A549 (cell line): ENCODE measurements around the gene LHB. TPM values are rescaled to one million over a fixed set of nuclear protein-coding genes. Genes with fewer than 3 reads are reported as not detected.

Experiments used
- ATOH8 ChIP-seq: fragments of 250-450 bp; sonication (Bioruptor Pico); IDR thresholded peaks from 2 replicates; pipeline ENCODE4 v1.5.0; 2020; ENCODE audit warnings: low read depth, mild to moderate bottlenecking, moderate library complexity
- BHLHE40 ChIP-seq: IDR thresholded peaks from 2 replicates; pipeline ENCODE4 v1.6.1; 2012; ENCODE audit warnings: low read depth, low read length, inconsistent platforms
- CBX2 ChIP-seq: fragments of 200-600 bp; sonication (generic); IDR thresholded peaks from 2 replicates; pipeline ENCODE4 v1.6.1; 2016; ENCODE audit warnings: low read depth, mild to moderate bottlenecking, borderline replicate concordance
- CEBPB ChIP-seq, 2 experiments: fragments of >200 bp in 1 of 2; sonication (Bioruptor Twin) in 1 of 2; formaldehyde crosslinking in 1 of 2; IDR thresholded peaks; 2 replicates each; pipeline ENCODE4 v1.6.1; 2012 to 2016
- CHD2 ChIP-seq: fragments of 150-350 bp; IDR thresholded peaks from 2 replicates; pipeline ENCODE4 v1.6.1; 2014; ENCODE audit warnings: low read length; ENCODE audit not compliant: partially characterized antibody
- CHD4 ChIP-seq: fragments of 200-600 bp; sonication (generic); IDR thresholded peaks from 2 replicates; pipeline ENCODE4 v1.6.1; 2016; ENCODE audit warnings: antibody characterized with exemption, mild to moderate bottlenecking, borderline replicate concordance
- CTCF ChIP-seq: fragments of >200 bp; sonication (Bioruptor Twin); formaldehyde crosslinking; IDR thresholded peaks from 3 replicates; pipeline ENCODE4 v1.5.1; 2016
- E2F6 ChIP-seq: IDR thresholded peaks from 2 replicates; pipeline ENCODE4 v1.6.1; 2012; ENCODE audit warnings: low read depth, borderline replicate concordance
- EHF ChIP-seq: fragments of 250-450 bp; sonication (Bioruptor Pico); IDR thresholded peaks from 2 replicates; pipeline ENCODE4 v1.5.0; 2020; ENCODE audit warnings: mild to moderate bottlenecking
- EHMT2 ChIP-seq: fragments of 200-600 bp; sonication (generic); IDR thresholded peaks from 2 replicates; pipeline ENCODE4 v1.6.1; 2016; ENCODE audit warnings: antibody characterized with exemption, low read depth, mild to moderate bottlenecking, moderate library complexity
- ESRRA ChIP-seq: fragments of 150-350 bp; IDR thresholded peaks from 2 replicates; pipeline ENCODE4 v1.6.1; 2014; ENCODE audit warnings: mild to moderate bottlenecking, low read length, borderline replicate concordance
- GATA3 ChIP-seq: IDR thresholded peaks from 2 replicates; pipeline ENCODE4 v1.6.1; 2012; ENCODE audit warnings: borderline replicate concordance
- HES2 ChIP-seq: fragments of >200 bp; sonication (Bioruptor Twin); formaldehyde crosslinking; IDR thresholded peaks from 2 replicates; pipeline ENCODE4 v1.6.1; 2016
- HEYL ChIP-seq: fragments of 250-450 bp; sonication (Bioruptor Pico); IDR thresholded peaks from 2 replicates; pipeline ENCODE4 v1.8.0; 2021; ENCODE audit warnings: mild to moderate bottlenecking, moderate library complexity
- HOXB13 ChIP-seq: fragments of 250-450 bp; sonication (Bioruptor Pico); IDR thresholded peaks from 2 replicates; pipeline ENCODE4 v1.5.0; 2020; ENCODE audit warnings: low read depth, mild to moderate bottlenecking, moderate library complexity
- HOXB5 ChIP-seq: fragments of 250-450 bp; sonication (Bioruptor Pico); IDR thresholded peaks from 2 replicates; pipeline ENCODE4 v1.5.0; 2020; ENCODE audit warnings: mild to moderate bottlenecking, moderate library complexity
- JUNB ChIP-seq: fragments of >200 bp; sonication (Bioruptor Twin); formaldehyde crosslinking; IDR thresholded peaks from 2 replicates; pipeline ENCODE4 v1.6.1; 2016
- KDM5A ChIP-seq: fragments of 200-600 bp; sonication (generic); IDR thresholded peaks from 2 replicates; pipeline ENCODE4 v1.6.1; 2016; ENCODE audit warnings: antibody characterized with exemption, mild to moderate bottlenecking
- MAFK ChIP-seq: fragments of 450-650 bp; IDR thresholded peaks from 2 replicates; pipeline ENCODE4 v1.6.1; 2014; ENCODE audit not compliant: partially characterized antibody
- MAX ChIP-seq: IDR thresholded peaks from 2 replicates; pipeline ENCODE4 v1.6.1; 2012
- MYC ChIP-seq: IDR thresholded peaks from 2 replicates; pipeline ENCODE4 v1.6.1; 2012; ENCODE audit warnings: mild to moderate bottlenecking, inconsistent platforms, low read length, improper control_type of control experiment, borderline replicate concordance
- NFE2L2 ChIP-seq: fragments of 150-350 bp; conservative IDR thresholded peaks from 2 replicates; pipeline ENCODE4 v1.6.1; 2014; ENCODE audit warnings: low read length
- NPAS2 ChIP-seq: fragments of 250-450 bp; sonication (Bioruptor Pico); IDR thresholded peaks from 2 replicates; pipeline ENCODE4 v1.8.0; 2022; ENCODE audit warnings: mild to moderate bottlenecking, moderate library complexity, borderline replicate concordance
- PHF8 ChIP-seq: fragments of 200-600 bp; sonication (generic); IDR thresholded peaks from 2 replicates; pipeline ENCODE4 v1.6.1; 2016; ENCODE audit warnings: low read depth, mild to moderate bottlenecking, antibody characterized with exemption, moderate library complexity, borderline replicate concordance
- RAD21 ChIP-seq, 2 experiments: fragments of >200 bp in 1 of 2; sonication (Bioruptor Twin) in 1 of 2; formaldehyde crosslinking in 1 of 2; IDR thresholded peaks in 1 of 2; conservative IDR thresholded peaks in 1 of 2; 2 replicates in 1 of 2; 3 replicates in 1 of 2; pipeline ENCODE4 v1.6.1; 2012 to 2018; ENCODE audit warnings: inconsistent platforms in 1 of 2
- RARB ChIP-seq: fragments of 250-450 bp; sonication (Bioruptor Pico); IDR thresholded peaks from 2 replicates; pipeline ENCODE4 v1.8.0; 2021; ENCODE audit warnings: mild to moderate bottlenecking, moderate library complexity
- RCOR1 ChIP-seq: fragments of 150-350 bp; IDR thresholded peaks from 2 replicates; pipeline ENCODE4 v1.6.1; 2014; ENCODE audit warnings: antibody characterized with exemption, low read length, low read depth
- REST ChIP-seq: fragments of 200-600 bp; sonication (generic); IDR thresholded peaks from 2 replicates; pipeline ENCODE4 v1.6.1; 2016; ENCODE audit warnings: antibody characterized with exemption, mild to moderate bottlenecking, moderate library complexity
- RFX5 ChIP-seq: fragments of 450-650 bp; IDR thresholded peaks from 2 replicates; pipeline ENCODE4 v1.7.1; 2014; ENCODE audit warnings: antibody characterized with exemption, mild to moderate bottlenecking, moderate library complexity
- SMC3 ChIP-seq: fragments of >200 bp; sonication (Bioruptor Twin); formaldehyde crosslinking; IDR thresholded peaks from 3 replicates; pipeline ENCODE4 v1.6.1; 2018; ENCODE audit warnings: inconsistent platforms
- TP53 ChIP-seq: fragments of 250-450 bp; sonication (Bioruptor Pico); IDR thresholded peaks from 2 replicates; pipeline ENCODE4 v1.5.0; 2021; ENCODE audit warnings: mild to moderate bottlenecking, moderate library complexity
- USF2 ChIP-seq: fragments of 450-650 bp; IDR thresholded peaks from 2 replicates; pipeline ENCODE4 v1.6.1; 2014; ENCODE audit warnings: antibody characterized with exemption
- ZC3H11A ChIP-seq: fragments of 450-650 bp; IDR thresholded peaks from 2 replicates; pipeline ENCODE4 v1.6.1; 2014; ENCODE audit warnings: antibody characterized with exemption, mild to moderate bottlenecking
- ZFP36 ChIP-seq: fragments of 450-650 bp; IDR thresholded peaks from 2 replicates; pipeline ENCODE4 v1.6.1; 2014; ENCODE audit warnings: borderline replicate concordance; ENCODE audit not compliant: partially characterized antibody
- polyA plus RNA-seq, 4 experiments: library from polyadenylated mRNA; depleted of rRNA in 3 of 4; stranded (reverse); fragments of >200 nt; fragmentation: RNase III in 1 of 4; extraction: RNeasy Plus Mini Kit Qiagen cat#74134 plus additional on column Dnase treatment in 1 of 4; gene quantifications; 2 replicates in 3 of 4; 3 replicates in 1 of 4; pipeline ENCODE4 v1.2.3, GENCODE V29; 2011 to 2017

The LHB gene
- polyA plus RNA-seq, 2 of the 4 experiments (the other 2 are of a cell fraction) = 0.22 TPM; not detected in 1

- 0 out of 2 replicates have a peak, but pooled peaks have one; percentile 21 for TF ChIP-seq E2F6
- 0 out of 5 replicates have a peak, but pooled peaks of 1 of the 2 experiments have one; percentile 19 for TF ChIP-seq RAD21 (conservative IDR thresholded peaks at IDR 0.05 in 1 of 2, IDR thresholded peaks at IDR 0.05 in 1 of 2)
- no peak for TF ChIP-seq MYC
- peak; percentile 70 for TF ChIP-seq NPAS2
- no peak for TF ChIP-seq RCOR1
- TF ChIP-seq HOXB5 (CRISPR knock-in tag) = peak; percentile 38; the same call in 1 of the 2 replicates
- peak; percentile 90 for TF ChIP-seq ATOH8 (CRISPR knock-in tag)
- peak; percentile 84 for TF ChIP-seq USF2
- TF ChIP-seq KDM5A = no peak
- no peak for TF ChIP-seq JUNB
- TF ChIP-seq ZFP36 = no peak
- peak; percentile 81 for TF ChIP-seq MAX
- TF ChIP-seq EHF = no peak; the same call in 1 of the 2 replicates
- TF ChIP-seq HES2 = no peak
- TF ChIP-seq SMC3 = peak; percentile 15; the same call in 1 of the 3 replicates
- peak; percentile 91 for TF ChIP-seq RARB (CRISPR knock-in tag)
- 0 out of 2 replicates have a peak, but pooled peaks have one; percentile 26 for TF ChIP-seq REST
- peak in 1 of 2 experiments; percentile 2; a peak in 2 of 4 replicates for TF ChIP-seq CEBPB (IDR thresholded peaks at IDR 0.05)
- TF ChIP-seq RFX5 = no peak
- TF ChIP-seq HEYL = peak; percentile 31
- TF ChIP-seq HOXB13 = peak; percentile 60; the same call in 1 of the 2 replicates
- TF ChIP-seq ZC3H11A = no peak
- peak; percentile 70 for TF ChIP-seq GATA3
- TF ChIP-seq ESRRA = no peak
- no peak for TF ChIP-seq PHF8
- TF ChIP-seq CHD2 = peak; percentile 55
- TF ChIP-seq BHLHE40 = no peak
- no peak for TF ChIP-seq CHD4
- TF ChIP-seq MAFK = peak; percentile 100
- peak; percentile 93 for TF ChIP-seq TP53 (CRISPR knock-in tag)
- TF ChIP-seq EHMT2 = no peak; the same call in 1 of the 2 replicates
- TF ChIP-seq CTCF = no peak
- peak; percentile 18 for TF ChIP-seq NFE2L2
- no peak for TF ChIP-seq CBX2
These were observed 49.3 kb downstream of the LHB start (continued) for GRCh38 chr19:48967346-48968178.
